PC-3 (cell line): Measurements from ENCODE around the gene VSIG1.

Source experiments
- CTCF ChIP-seq: fragments of 300-600 bp; sonication (generic); conservative IDR thresholded peaks from 2 replicates; pipeline ENCODE4 v1.5.1; 2017; ENCODE audit warnings: antibody characterized with exemption, low read depth, mild to moderate bottlenecking, low read length
- EZH2phosphoT487 ChIP-seq: fragments of 300-600 bp; sonication (generic); IDR thresholded peaks from 2 replicates; pipeline ENCODE4 v1.6.1; 2018; ENCODE audit warnings: mild to moderate bottlenecking, antibody characterized with exemption, low read length, borderline replicate concordance

DNA sequence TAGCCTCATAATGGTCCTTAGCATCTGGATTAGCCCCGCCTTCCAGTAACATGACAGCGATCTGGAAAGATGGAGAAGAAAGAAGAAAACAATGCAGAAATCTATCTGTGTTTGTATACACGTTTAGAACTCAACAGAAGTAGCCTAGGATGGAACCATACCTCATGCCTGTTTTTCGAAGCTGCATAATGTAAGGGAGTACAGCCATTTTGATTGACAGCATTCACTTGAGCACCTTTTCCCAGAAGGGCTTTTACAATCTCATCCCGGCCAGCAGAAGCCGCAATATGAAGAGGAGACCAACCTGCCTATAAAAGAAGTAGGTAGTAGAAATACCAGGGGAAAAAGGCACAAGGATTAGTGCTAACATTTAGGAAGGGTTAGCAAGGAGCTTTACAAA, 42.9 kb downstream of the VSIG1 start:
- TF ChIP-seq CTCF (no peak), EZH2phosphoT487 (no peak)
